Measurements from ENCODE around the gene PNKD. TPM values are rescaled to one million over a fixed set of nuclear protein-coding genes. Genes with fewer than 3 reads are reported as not detected.

PNKD gene
- total and polyA plus RNA-seq, 2 of the 8 experiments (the other 6 are each of a cell fraction or from before 2014, with no cell fraction given), result 43.9 to 65.4 TPM

DNA sequence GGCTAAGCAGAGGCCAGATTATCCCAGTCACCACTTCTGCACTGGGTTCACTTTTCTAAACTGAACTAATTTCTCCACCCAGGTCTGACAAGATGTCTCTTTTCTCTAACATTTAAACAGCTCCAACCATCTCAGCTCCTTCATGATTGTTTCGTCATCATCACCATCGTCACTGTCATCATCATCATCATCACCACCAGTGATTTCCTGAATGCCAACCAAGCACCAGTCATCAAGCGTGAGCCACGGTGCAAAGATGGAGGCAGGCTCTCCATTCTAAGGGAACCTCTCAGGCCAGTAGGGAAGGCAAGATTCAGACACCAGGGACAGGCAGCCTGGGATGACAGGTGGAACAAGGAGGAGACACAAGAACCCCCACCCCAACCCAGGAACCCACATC is 47.5 kb downstream of the PNKD start (continued):
- TF ChIP-seq BCL11A (IDR thresholded peaks at IDR 0.05; ENCODE audit: low read depth in 2 of 2, low read length in 2 of 2), result no peak
- TF ChIP-seq, protein P1, sequence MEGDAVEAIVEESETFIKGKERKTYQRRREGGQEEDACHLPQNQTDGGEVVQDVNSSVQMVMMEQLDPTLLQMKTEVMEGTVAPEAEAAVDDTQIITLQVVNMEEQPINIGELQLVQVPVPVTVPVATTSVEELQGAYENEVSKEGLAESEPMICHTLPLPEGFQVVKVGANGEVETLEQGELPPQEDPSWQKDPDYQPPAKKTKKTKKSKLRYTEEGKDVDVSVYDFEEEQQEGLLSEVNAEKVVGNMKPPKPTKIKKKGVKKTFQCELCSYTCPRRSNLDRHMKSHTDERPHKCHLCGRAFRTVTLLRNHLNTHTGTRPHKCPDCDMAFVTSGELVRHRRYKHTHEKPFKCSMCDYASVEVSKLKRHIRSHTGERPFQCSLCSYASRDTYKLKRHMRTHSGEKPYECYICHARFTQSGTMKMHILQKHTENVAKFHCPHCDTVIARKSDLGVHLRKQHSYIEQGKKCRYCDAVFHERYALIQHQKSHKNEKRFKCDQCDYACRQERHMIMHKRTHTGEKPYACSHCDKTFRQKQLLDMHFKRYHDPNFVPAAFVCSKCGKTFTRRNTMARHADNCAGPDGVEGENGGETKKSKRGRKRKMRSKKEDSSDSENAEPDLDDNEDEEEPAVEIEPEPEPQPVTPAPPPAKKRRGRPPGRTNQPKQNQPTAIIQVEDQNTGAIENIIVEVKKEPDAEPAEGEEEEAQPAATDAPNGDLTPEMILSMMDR (IDR thresholded peaks at IDR 0.05; ENCODE audit: control extremely low read depth in 1 of 3, insufficient read depth in 1 of 3, low read depth in 1 of 3, low read length in 3 of 3), result no peak
- TF ChIP-seq, protein P2, sequence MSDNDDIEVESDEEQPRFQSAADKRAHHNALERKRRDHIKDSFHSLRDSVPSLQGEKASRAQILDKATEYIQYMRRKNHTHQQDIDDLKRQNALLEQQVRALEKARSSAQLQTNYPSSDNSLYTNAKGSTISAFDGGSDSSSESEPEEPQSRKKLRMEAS (IDR thresholded peaks at IDR 0.05), result no peak
- TF ChIP-seq, protein P3, sequence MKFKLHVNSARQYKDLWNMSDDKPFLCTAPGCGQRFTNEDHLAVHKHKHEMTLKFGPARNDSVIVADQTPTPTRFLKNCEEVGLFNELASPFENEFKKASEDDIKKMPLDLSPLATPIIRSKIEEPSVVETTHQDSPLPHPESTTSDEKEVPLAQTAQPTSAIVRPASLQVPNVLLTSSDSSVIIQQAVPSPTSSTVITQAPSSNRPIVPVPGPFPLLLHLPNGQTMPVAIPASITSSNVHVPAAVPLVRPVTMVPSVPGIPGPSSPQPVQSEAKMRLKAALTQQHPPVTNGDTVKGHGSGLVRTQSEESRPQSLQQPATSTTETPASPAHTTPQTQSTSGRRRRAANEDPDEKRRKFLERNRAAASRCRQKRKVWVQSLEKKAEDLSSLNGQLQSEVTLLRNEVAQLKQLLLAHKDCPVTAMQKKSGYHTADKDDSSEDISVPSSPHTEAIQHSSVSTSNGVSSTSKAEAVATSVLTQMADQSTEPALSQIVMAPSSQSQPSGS (IDR thresholded peaks at IDR 0.05; ENCODE audit: low read length), result no peak
- TF ChIP-seq CTBP2 (IDR thresholded peaks at IDR 0.05; ENCODE audit: borderline replicate concordance, insufficient read depth, insufficient read length, low read length), result no peak
